Choroid plexus epithelial cell (primary cell): ENCODE results near the gene WDR74.
"Not testable (repeated sequence)": the region's sequence is repeated elsewhere in the genome, so short reads cannot be mapped to it uniquely, and the experiment has no call there.

Experiments used
- DNase-seq: peaks from one replicate; pipeline ENCODE4 v3.0.0-alpha.2; 2010; ENCODE audit warnings: low read depth
- H3K4me3 ChIP-seq: 2 replicates; pipeline ENCODE4 v1.5.1; 2011; ENCODE audit warnings: low read depth, mild to moderate bottlenecking, control low read depth, low read length, moderate library complexity
- CTCF ChIP-seq: conservative IDR thresholded peaks from 2 replicates; pipeline ENCODE4 v1.5.1; 2011; ENCODE audit warnings: low read depth, mild to moderate bottlenecking, control low read depth, inconsistent platforms, low read length, moderate library complexity

The WDR74 gene

GRCh38 chr11:62832336-62833234, 6.8 kb downstream of the WDR74 start, which contains the start of gene TEX54:
TEX54 (minus strand) TSS chr11:62832841.
- no peak for TF ChIP-seq CTCF
- peak within 1 kb of the TSS; percentile 89 for H3K4me3 ChIP-seq
- DNase-seq: no peak

- TF ChIP-seq CTCF: no peak
- H3K4me3 ChIP-seq: peak within 1 kb of the TSS; percentile 89
- DNase-seq: peak; percentile 99
Observed at GRCh38 chr11:62831520-62832335, 7.7 kb downstream of the WDR74 start, which contains the start of gene STX5. STX5 (minus strand) TSS chr11:62832051; CDS start chr11:62831243, 808 bp downstream.

- TF ChIP-seq CTCF: no peak
- H3K4me3 ChIP-seq: peak overlapping the region; percentile 89
- DNase-seq: no peak
Observed at GRCh38 chr11:62830904-62831519, 8.4 kb downstream of the WDR74 start.

GRCh38 chr11:62828130-62828529, 11.3 kb downstream of the WDR74 start:
- not testable (repeated sequence) for DNase-seq, H3K4me3 ChIP-seq

GRCh38 chr11:62823677-62824076, 15.7 kb downstream of the WDR74 start:
- no peak for TF ChIP-seq CTCF
- no peak for DNase-seq
- no peak overlapping the region for H3K4me3 ChIP-seq

GRCh38 chr11:62817129-62817528, 22.3 kb downstream of the WDR74 start:
- H3K4me3 ChIP-seq: no peak overlapping the region
- no peak for TF ChIP-seq CTCF

GRCh38 chr11:62816557-62816956, 22.8 kb downstream of the WDR74 start:
- H3K4me3 ChIP-seq: no peak overlapping the region
- DNase-seq: no peak
- TF ChIP-seq CTCF: no peak

More at GRCh38 chr11:62817129-62817528, 22.3 kb downstream of the WDR74 start:
- DNase-seq: no peak
